Breast epithelium (tissue), 4 donors: ENCODE results near the gene BLOC1S3. TPM values are rescaled to one million over a fixed set of nuclear protein-coding genes. Genes with fewer than 3 reads are reported as not detected.

Experiments used
- DNase-seq, 2 donors: peaks; one replicate each; pipeline ENCODE4 v3.0.0-alpha.2; 2019; ENCODE audit warnings: low spot score in 2 of 2
- H3K27ac ChIP-seq, 2 donors: fragments of 200-600 bp; sonication (generic) in 1 of 2; one replicate each; pipeline ENCODE4 v1.5.1; 2016 to 2019; ENCODE audit warnings: mild to moderate bottlenecking in 1 of 2
- H3K27me3 ChIP-seq, 2 donors: fragments of 200-600 bp; sonication (generic) in 1 of 2; one replicate each; pipeline versions ENCODE4 v1.5.1 to v1.6.0; 2017 to 2019; ENCODE audit warnings: control low read depth in 1 of 2, mild to moderate bottlenecking in 1 of 2
- H3K36me3 ChIP-seq: fragments of 200-600 bp; one replicate; pipeline ENCODE4 v1.5.1; 2019
- H3K4me1 ChIP-seq, 2 donors: fragments of 200-600 bp; sonication (generic); one replicate each; pipeline ENCODE4 v1.5.1; 2016 to 2019; ENCODE audit warnings: control low read depth in 1 of 2
- H3K4me3 ChIP-seq, 3 donors: fragments of 200-600 bp; sonication (generic); 1 replicate in 2 of 3; 2 replicates in 1 of 3; pipeline ENCODE4 v1.5.1; 2016 to 2019; ENCODE audit warnings: mild to moderate bottlenecking in 3 of 3, moderate library complexity in 2 of 3
- H3K9me3 ChIP-seq, 2 donors: fragments of 200-600 bp; sonication (generic) in 1 of 2; one replicate each; pipeline ENCODE4 v1.5.1; 2016 to 2019; ENCODE audit warnings: control low read depth in 1 of 2
- CTCF ChIP-seq, 3 donors: fragments of 450-650 bp; IDR thresholded peaks; one replicate each; pipeline ENCODE4 v1.5.1; 2016 to 2017; ENCODE audit warnings: antibody characterized with exemption in 3 of 3, mild to moderate bottlenecking in 3 of 3, moderate library complexity in 3 of 3
- POLR2A ChIP-seq: fragments of 450-650 bp; IDR thresholded peaks from one replicate; pipeline ENCODE4 v1.6.1; 2016; ENCODE audit warnings: antibody characterized with exemption, mild to moderate bottlenecking, moderate library complexity
- POLR2AphosphoS5 ChIP-seq, 3 donors: sonication (generic); formaldehyde crosslinking; IDR thresholded peaks; one replicate each; pipeline ENCODE4 v1.6.1; 2017; ENCODE audit warnings: antibody characterized with exemption in 3 of 3
- intact Hi-C: fragments of 100-400 bp; cut with DNase I; formaldehyde crosslinking; loops from one replicate; pipeline ENCODE4 v1.15.1; 2023; ENCODE audit warnings: low total_unique reads
- total RNA-seq, 3 donors: library from RNA; depleted of rRNA; stranded (reverse); fragments of >200 nt; gene quantifications; one replicate each; pipeline ENCODE4 v1.1.0, GENCODE V29; 2016

BLOC1S3 gene
- total RNA-seq, 3 donors from 2014 or later = 10.2 to 13.0 (median 10.6) TPM

GRCh38 chr19:45138303-45138751 is 40.3 kb upstream of the BLOC1S3 start:
- Histone ChIP-seq H3K27ac (no peak overlapping the region), H3K4me1 (no peaks in the 10 kb centered on the region)

GRCh38 chr19:45139286-45140143 is 39.1 kb upstream of the BLOC1S3 start:
- H3K36me3 ChIP-seq = no peaks in the 10 kb centered on the region
- H3K9me3 ChIP-seq = no peaks in the 10 kb centered on the region
- intact Hi-C loops = no loop called here
- H3K4me1 ChIP-seq = no peaks in the 10 kb centered on the region
- no peaks in the 10 kb centered on the region for H3K27me3 ChIP-seq
- no peak overlapping the region for H3K27ac ChIP-seq
- no peak for DNase-seq
- no peak for TF ChIP-seq POLR2AphosphoS5 (IDR thresholded peaks at IDR 0.05)
- no peak for TF ChIP-seq CTCF (IDR thresholded peaks at IDR 0.05)
- TF ChIP-seq POLR2A = no peak
- no peak overlapping the region for H3K4me3 ChIP-seq

More at GRCh38 chr19:45138303-45138751, 40.3 kb upstream of the BLOC1S3 start:
- H3K4me3 ChIP-seq = no peak overlapping the region
- no peak for TF ChIP-seq CTCF (IDR thresholded peaks at IDR 0.05)
- no peak for TF ChIP-seq POLR2AphosphoS5 (IDR thresholded peaks at IDR 0.05)
- no peak for TF ChIP-seq POLR2A
- H3K27me3 ChIP-seq = no peaks in the 10 kb centered on the region
- no peak for DNase-seq
- intact Hi-C loops = no loop called here
- no peaks in the 10 kb centered on the region for H3K36me3 ChIP-seq
- H3K9me3 ChIP-seq = no peaks in the 10 kb centered on the region

GRCh38 chr19:45140144-45140503 is 38.5 kb upstream of the BLOC1S3 start:
- DNase-seq = no peak
- intact Hi-C loops = no loop called here
- no peak overlapping the region for H3K27ac ChIP-seq

GRCh38 chr19:45140533-45140932 is 38.1 kb upstream of the BLOC1S3 start:
- Histone ChIP-seq H3K36me3 (no peaks in the 10 kb centered on the region), H3K4me1 (no peaks in the 10 kb centered on the region), H3K4me3 (no peak overlapping the region), H3K27ac (no peak overlapping the region), H3K27me3 (no peaks in the 10 kb centered on the region), H3K9me3 (no peaks in the 10 kb centered on the region)
- no peak for DNase-seq
- TF ChIP-seq POLR2AphosphoS5 (IDR thresholded peaks at IDR 0.05) (no peak), POLR2A (no peak), CTCF (IDR thresholded peaks at IDR 0.05) (no peak)
- intact Hi-C loops = no loop called here

More at GRCh38 chr19:45140144-45140503, 38.5 kb upstream of the BLOC1S3 start:
- Histone ChIP-seq H3K4me3 (no peak overlapping the region), H3K36me3 (no peaks in the 10 kb centered on the region), H3K27me3 (no peaks in the 10 kb centered on the region), H3K9me3 (no peaks in the 10 kb centered on the region), H3K4me1 (no peaks in the 10 kb centered on the region)
- TF ChIP-seq POLR2AphosphoS5 (IDR thresholded peaks at IDR 0.05) (no peak), POLR2A (no peak), CTCF (IDR thresholded peaks at IDR 0.05) (no peak)

- H3K4me3 ChIP-seq = no peak overlapping the region
- no peak overlapping the region for H3K27ac ChIP-seq
- no peaks in the 10 kb centered on the region for H3K4me1 ChIP-seq
- intact Hi-C loops = no loop called here
- no peak for DNase-seq
- no peaks in the 10 kb centered on the region for H3K27me3 ChIP-seq
- TF ChIP-seq CTCF (IDR thresholded peaks at IDR 0.05) = no peak
- no peak for TF ChIP-seq POLR2A
- no peak for TF ChIP-seq POLR2AphosphoS5 (IDR thresholded peaks at IDR 0.05)
- H3K9me3 ChIP-seq = no peaks in the 10 kb centered on the region
- H3K36me3 ChIP-seq = no peaks in the 10 kb centered on the region
Measured at GRCh38 chr19:45141203-45141900, 37.2 kb upstream of the BLOC1S3 start.
